ENCODE results near the gene HSPG2. TPM values are rescaled to one million over a fixed set of nuclear protein-coding genes. Genes with fewer than 3 reads are reported as not detected.

The HSPG2 gene
- total and polyA plus RNA-seq, 2 of the 8 experiments (the other 6 are each of a cell fraction or from before 2014, with no cell fraction given) = 17.8 to 111 TPM

DNA sequence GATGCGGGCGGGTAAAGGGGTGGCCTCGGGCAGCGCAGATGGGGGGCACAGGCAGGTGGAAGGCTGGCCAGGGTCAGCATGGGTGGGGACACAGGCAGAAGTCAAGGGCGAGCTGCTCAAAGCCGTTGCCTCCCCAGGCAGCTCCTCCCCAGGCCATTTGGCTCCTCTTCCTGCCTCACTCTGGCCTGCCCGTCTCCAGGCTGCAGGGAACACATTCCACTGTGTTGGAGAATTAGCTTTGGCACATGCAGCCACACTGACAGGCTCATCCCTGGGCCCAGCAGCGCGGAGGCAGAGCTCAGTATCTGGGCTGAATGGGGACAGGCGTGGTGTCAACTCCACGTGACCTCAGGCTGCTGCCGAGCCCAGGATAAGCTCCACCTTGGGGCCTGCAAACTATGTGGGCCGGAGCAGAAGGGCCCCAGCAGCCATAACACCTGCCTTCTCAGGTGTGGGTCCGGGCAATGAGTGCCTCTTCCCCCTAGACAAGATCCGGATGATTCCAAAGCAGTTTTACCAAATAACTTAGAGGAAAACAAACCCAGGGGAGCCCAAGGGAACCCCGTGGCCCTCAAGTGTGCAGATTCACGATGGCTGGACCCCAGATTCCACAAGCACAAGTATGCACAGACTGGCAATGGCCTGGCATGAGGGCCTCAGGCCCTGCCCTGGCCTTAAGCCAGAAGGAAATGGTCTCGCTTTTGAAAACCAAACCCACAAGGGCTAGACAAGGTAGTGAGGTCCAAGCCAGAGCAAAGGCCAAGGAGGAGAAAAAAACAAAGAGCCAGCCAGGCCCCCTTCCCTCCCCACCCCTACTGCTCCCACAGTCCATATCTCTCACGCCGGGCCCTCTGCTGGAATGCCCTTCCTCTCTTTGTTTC is 40.2 kb downstream of the HSPG2 start:
- TF ChIP-seq SAP30 (IDR thresholded peaks at IDR 0.05; ENCODE audit: insufficient read depth, insufficient replicate concordance, low read length) (no peak), GTF2F1 (IDR thresholded peaks at IDR 0.05; ENCODE audit: borderline replicate concordance, low read depth, low read length) (no peak), EZH2 (IDR thresholded peaks at IDR 0.05; ENCODE audit: low read depth, low read length, severe bottlenecking) (no peak), HDAC6 (IDR thresholded peaks at IDR 0.05; ENCODE audit: low read depth, low read length) (no peak), CTBP2 (IDR thresholded peaks at IDR 0.05; ENCODE audit: borderline replicate concordance, insufficient read depth, insufficient read length, low read length) (no peak), EGR1 (IDR thresholded peaks at IDR 0.05; ENCODE audit: borderline replicate concordance, low read depth, low read length) (no peak)
- Histone ChIP-seq H3K9ac (replicated peaks in 1 of 4; ENCODE audit: extremely low read depth in 1 of 4, low read depth in 3 of 4, low read length in 3 of 4) (no peak overlapping the region; a peak in 1 of 7 replicates), H3K27ac (ENCODE audit: low read depth, low read length) (no peak overlapping the region)

More for the DNA sequence above, 40.2 kb downstream of the HSPG2 start:
- DNase-seq (ENCODE audit: low read depth in 1 of 2, low spot score in 2 of 2) (no peak), FAIRE-seq (no peak)
- no peak overlapping the region for H2BK15ac ChIP-seq (ENCODE audit: low read length)
- no peak overlapping the region for H3K23ac ChIP-seq (ENCODE audit: insufficient read length)
- no peaks in the 10 kb centered on the region for H3K79me1 ChIP-seq (ENCODE audit: low read depth, low read length)
- H3K27me3 ChIP-seq (replicated peaks in 1 of 4; ENCODE audit: control insufficient read depth in 3 of 4, extremely low read depth in 1 of 4, insufficient read depth in 3 of 4, low read length in 3 of 4) = no peaks in the 10 kb centered on the region
- peak overlapping the region; percentile 65; the same call in 1 of the 2 replicates for H2AK5ac ChIP-seq (ENCODE audit: low read depth, low read length)
- CTCF ChIA-PET (ENCODE audit: partially characterized antibody) = interaction anchor here (1.0 to 1.2 kb wide), 5 partner anchors 13 to 45 kb away, joined by 3 to 7 read pairs (median 4); no protein-coding TSS in a partner anchor
- no peak overlapping the region for H3K56ac ChIP-seq (replicated peaks; ENCODE audit: insufficient read length, low read depth, low read length)
- H3K79me2 ChIP-seq (ENCODE audit: control insufficient read depth in 1 of 2, insufficient read depth in 2 of 2, low read length in 2 of 2) = no peaks in the 10 kb centered on the region; a peak in 1 of 4 replicates
- no peak overlapping the region for H3K14ac ChIP-seq (ENCODE audit: insufficient read length)
- H3K4me1 ChIP-seq (replicated peaks in 1 of 4; ENCODE audit: control insufficient read depth in 3 of 4, insufficient read depth in 4 of 4, low read length in 3 of 4) = peaks cover 0 to 11% (median 4%) of the 10 kb centered on the region in 4 experiments; a peak in 2 of 7 replicates
- no peak overlapping the region for H2AFZ ChIP-seq (ENCODE audit: low read length)
- H2BK20ac ChIP-seq (ENCODE audit: low read length) = no peak overlapping the region
- POLR2A ChIA-PET (ENCODE audit: partially characterized antibody) = no interaction called here
- H3K4me3 ChIP-seq (ENCODE audit: extremely low read depth in 1 of 4, insufficient read depth in 2 of 4, low read depth in 3 of 4, low read length in 4 of 4) = no peak overlapping the region
- no peak overlapping the region for H4K5ac ChIP-seq (ENCODE audit: insufficient read length, low read depth, low read length)
- no peak overlapping the region for H2BK12ac ChIP-seq (ENCODE audit: low read depth, low read length)
- no peak overlapping the region for H4K8ac ChIP-seq (ENCODE audit: extremely low read depth, insufficient read depth, low read length)
- no peak overlapping the region for H2BK120ac ChIP-seq (replicated peaks; ENCODE audit: low read depth, low read length)
- no peak overlapping the region for H3K18ac ChIP-seq (ENCODE audit: extremely low read depth, low read length)
- peak overlapping the region; percentile 30; the same call in 1 of the 2 replicates for H2BK5ac ChIP-seq (ENCODE audit: low read depth, low read length)
- no peaks in the 10 kb centered on the region for H3K23me2 ChIP-seq (ENCODE audit: low read depth, low read length)
- peaks cover 1 to 6% of the 10 kb centered on the region in 2 experiments for H4K20me1 ChIP-seq (replicated peaks in 1 of 2; ENCODE audit: control insufficient read depth in 1 of 2, insufficient read depth in 2 of 2, low read length in 2 of 2)
- no peak overlapping the region for H3K4ac ChIP-seq (replicated peaks; ENCODE audit: insufficient read length, low read depth, low read length)
- WGBS, 2 experiments (ENCODE audit: extremely low coverage in 1 of 2, insufficient coverage in 1 of 2, insufficient read length in 1 of 2, insufficient replicate concordance in 2 of 2, low coverage in 1 of 2, low lambda C conversion rate in 2 of 2, missing lambda C conversion rate in 1 of 2) = 86% methylated on average over 20 of the region's 20 CpGs; no CpG with 5 or more reads in 1 of the 2 experiments
- H3K36me3 ChIP-seq (ENCODE audit: control insufficient read depth in 2 of 4, insufficient read depth in 4 of 4, low read length in 3 of 4) = peaks cover 0 to 11% (median 9%) of the 10 kb centered on the region in 4 experiments; a peak in 6 of 8 replicates
- H3K9me3 ChIP-seq (ENCODE audit: insufficient read depth in 2 of 2, low read depth in 1 of 2, low read length in 1 of 2) = no peaks in the 10 kb centered on the region
- H3K4me2 ChIP-seq (ENCODE audit: insufficient read depth in 1 of 2, low read depth in 2 of 2, low read length in 2 of 2) = no peak overlapping the region
- H4K91ac ChIP-seq (replicated peaks; ENCODE audit: insufficient read length, low read length) = no peak overlapping the region
